Tibial nerve (tissue), 4 donors: ENCODE measurements around the gene RSBN1. TPM values are rescaled to one million over a fixed set of nuclear protein-coding genes. Genes with fewer than 3 reads are reported as not detected.

ENCODE experiments used
- DNase-seq, 2 donors: peaks; one replicate each; pipeline ENCODE4 v3.0.0-alpha.2; 2019; ENCODE audit warnings: low spot score in 2 of 2
- H3K27ac ChIP-seq, 4 donors: fragments of 200-600 bp; sonication (generic) in 3 of 4; one replicate each; pipeline ENCODE4 v1.5.1; 2017 to 2019; ENCODE audit warnings: mild to moderate bottlenecking in 1 of 4
- H3K27me3 ChIP-seq, 2 donors: fragments of 200-600 bp; sonication (generic) in 1 of 2; one replicate each; pipeline versions ENCODE4 v1.5.1 to v1.6.0; 2017 to 2019
- H3K36me3 ChIP-seq, 3 donors: fragments of 200-600 bp; sonication (generic); one replicate each; pipeline ENCODE4 v1.5.1; 2018 to 2019
- H3K4me1 ChIP-seq, 4 donors: fragments of 200-600 bp; sonication (generic) in 3 of 4; one replicate each; pipeline ENCODE4 v1.5.1; 2017 to 2019
- H3K4me3 ChIP-seq, 4 donors: fragments of 200-600 bp; sonication (generic) in 3 of 4; one replicate each; pipeline ENCODE4 v1.5.1; 2017 to 2019; ENCODE audit warnings: mild to moderate bottlenecking in 1 of 4, moderate library complexity in 1 of 4
- H3K9me3 ChIP-seq, 4 donors: fragments of 200-600 bp; sonication (generic) in 3 of 4; one replicate each; pipeline ENCODE4 v1.5.1; 2017 to 2019
- EP300 ChIP-seq, 2 donors: sonication (generic); formaldehyde crosslinking; IDR thresholded peaks; one replicate each; pipeline ENCODE4 v1.6.1; 2017; ENCODE audit warnings: antibody characterized with exemption in 2 of 2, mild to moderate bottlenecking in 1 of 2
- POLR2A ChIP-seq, 2 donors: fragments of 450-650 bp; IDR thresholded peaks; one replicate each; pipeline ENCODE4 v1.6.1; 2017; ENCODE audit warnings: antibody characterized with exemption in 2 of 2, mild to moderate bottlenecking in 2 of 2, moderate library complexity in 2 of 2
- WGBS, 2 donors: methylation state at CpG; one replicate each; pipeline ENCODE4 v1.1.5; 2018; 5-methylcytosine and 5-hydroxymethylcytosine counted together
- total RNA-seq, 4 donors: library from RNA; depleted of rRNA; stranded (reverse); fragments of >200 nt; gene quantifications; one replicate each; pipeline ENCODE4 v1.1.0, GENCODE V29; 2016
- TF ChIP-seq, protein P1 (sequence below), 5 experiments: fragments of 200-600 bp in 3 of 5; fragments of 450-650 bp in 2 of 5; sonication (generic) in 3 of 5; IDR thresholded peaks; one replicate each; pipeline ENCODE4 v1.5.1; 2016 to 2019; ENCODE audit warnings: antibody characterized with exemption in 5 of 5, mild to moderate bottlenecking in 3 of 5, moderate library complexity in 2 of 5

The RSBN1 gene
- 10 to 100 TPM; 18.9 to 33.9 (median 28.7) TPM for total RNA-seq

DNA sequence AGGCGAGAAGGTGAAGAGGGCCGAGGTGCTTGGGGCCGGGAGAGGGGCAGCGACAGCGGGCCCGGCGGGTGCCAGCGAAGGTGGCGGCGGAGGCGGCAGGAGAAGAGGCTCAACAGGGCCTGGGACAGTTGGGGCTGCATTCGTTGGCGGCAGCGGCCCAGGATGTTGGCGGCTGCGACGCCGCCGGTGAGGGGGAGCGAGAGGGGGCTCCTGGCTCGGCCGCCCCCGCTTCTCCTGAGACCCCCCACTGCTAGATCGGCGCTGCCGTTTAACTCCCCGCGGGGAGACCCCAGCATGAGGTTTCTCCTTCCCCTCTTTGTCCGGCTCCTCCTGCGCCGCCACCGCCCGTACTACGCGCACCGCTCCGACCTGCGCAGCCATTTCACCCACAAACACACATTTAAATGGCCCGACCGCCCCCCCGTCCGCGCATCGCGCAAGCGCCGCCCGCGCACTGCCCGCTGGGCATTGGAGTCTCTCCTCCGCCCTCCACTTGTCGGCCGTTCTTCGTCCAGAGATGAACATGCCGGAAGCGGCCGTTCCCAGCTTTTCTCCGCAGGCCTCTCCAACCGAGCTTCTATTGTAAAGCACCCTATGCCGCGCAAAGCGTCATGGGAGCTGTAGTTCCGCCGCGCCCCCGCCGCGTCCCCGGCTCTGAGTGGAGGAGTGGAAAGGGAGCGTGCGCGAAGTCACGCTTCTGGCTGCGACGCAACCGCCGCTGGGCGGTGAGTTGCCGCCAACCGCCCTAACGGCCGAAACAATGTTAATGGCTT is at the start of gene RSBN1:
RSBN1 (minus strand) TSS at position 589 of the 773 bp plus-strand sequence; CDS start at position 525, 64 bp downstream.
- Histone ChIP-seq H3K4me3 (peak within 1 kb of the TSS; percentile 88 to 99 (median 96)), H3K36me3 (no peaks in the 10 kb centered on the region), H3K27me3 (no peaks in the 10 kb centered on the region), H3K4me1 (peaks cover 0 to 26% (median 8%) of the 10 kb centered on the region in 4 donors), H3K27ac (peak within 1 kb of the TSS; percentile 89 to 99 (median 96)), H3K9me3 (no peaks in the 10 kb centered on the region)
- peak; percentile 95 to 96 for DNase-seq
- WGBS, 2 donors: 1% methylated on average over 62 to 72 of the region's 82 CpGs
- TF ChIP-seq, protein P1, sequence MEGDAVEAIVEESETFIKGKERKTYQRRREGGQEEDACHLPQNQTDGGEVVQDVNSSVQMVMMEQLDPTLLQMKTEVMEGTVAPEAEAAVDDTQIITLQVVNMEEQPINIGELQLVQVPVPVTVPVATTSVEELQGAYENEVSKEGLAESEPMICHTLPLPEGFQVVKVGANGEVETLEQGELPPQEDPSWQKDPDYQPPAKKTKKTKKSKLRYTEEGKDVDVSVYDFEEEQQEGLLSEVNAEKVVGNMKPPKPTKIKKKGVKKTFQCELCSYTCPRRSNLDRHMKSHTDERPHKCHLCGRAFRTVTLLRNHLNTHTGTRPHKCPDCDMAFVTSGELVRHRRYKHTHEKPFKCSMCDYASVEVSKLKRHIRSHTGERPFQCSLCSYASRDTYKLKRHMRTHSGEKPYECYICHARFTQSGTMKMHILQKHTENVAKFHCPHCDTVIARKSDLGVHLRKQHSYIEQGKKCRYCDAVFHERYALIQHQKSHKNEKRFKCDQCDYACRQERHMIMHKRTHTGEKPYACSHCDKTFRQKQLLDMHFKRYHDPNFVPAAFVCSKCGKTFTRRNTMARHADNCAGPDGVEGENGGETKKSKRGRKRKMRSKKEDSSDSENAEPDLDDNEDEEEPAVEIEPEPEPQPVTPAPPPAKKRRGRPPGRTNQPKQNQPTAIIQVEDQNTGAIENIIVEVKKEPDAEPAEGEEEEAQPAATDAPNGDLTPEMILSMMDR (IDR thresholded peaks at IDR 0.05): peak in 3 of 5 experiments; percentile 8 to 53 (median 41)
- TF ChIP-seq POLR2A (IDR thresholded peaks at IDR 0.05) (peak; percentile 70 to 96), EP300 (IDR thresholded peaks at IDR 0.05) (peak; percentile 91 to 94)

DNA sequence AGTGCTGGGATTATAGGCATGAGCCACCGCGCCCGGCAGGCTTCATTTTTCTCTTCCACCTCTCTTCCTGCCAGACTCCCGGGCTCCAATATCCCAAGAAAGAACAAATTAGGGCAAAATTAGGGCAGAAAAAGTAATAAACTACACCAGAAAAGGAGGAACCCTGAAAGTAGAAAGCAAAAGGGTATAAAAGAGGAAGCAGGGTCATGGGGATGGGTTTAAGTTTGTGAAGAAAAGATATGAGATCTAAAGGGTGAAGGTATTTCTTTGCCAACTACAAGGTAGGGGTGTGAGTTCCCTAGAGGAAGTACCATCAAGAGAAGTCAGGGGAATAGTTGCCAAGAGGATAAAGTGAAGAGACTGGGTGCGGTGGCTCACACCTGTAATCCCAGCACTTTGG is 49.4 kb upstream of the RSBN1 start:
- no peaks in the 10 kb centered on the region for H3K27me3 ChIP-seq
- TF ChIP-seq, protein P1 (IDR thresholded peaks at IDR 0.05): no peak
- no peak for TF ChIP-seq EP300 (IDR thresholded peaks at IDR 0.05)
- no peak for TF ChIP-seq POLR2A (IDR thresholded peaks at IDR 0.05)
- no peak overlapping the region for H3K27ac ChIP-seq
- 91 to 96% methylated on average over 5 of the region's 5 CpGs for WGBS, 2 donors
- H3K9me3 ChIP-seq: no peaks in the 10 kb centered on the region
- peaks cover 0 to 19% (median 3%) of the 10 kb centered on the region in 4 donors for H3K4me1 ChIP-seq
- no peaks in the 10 kb centered on the region for H3K36me3 ChIP-seq
- H3K4me3 ChIP-seq: no peak overlapping the region
- DNase-seq: no peak

DNA sequence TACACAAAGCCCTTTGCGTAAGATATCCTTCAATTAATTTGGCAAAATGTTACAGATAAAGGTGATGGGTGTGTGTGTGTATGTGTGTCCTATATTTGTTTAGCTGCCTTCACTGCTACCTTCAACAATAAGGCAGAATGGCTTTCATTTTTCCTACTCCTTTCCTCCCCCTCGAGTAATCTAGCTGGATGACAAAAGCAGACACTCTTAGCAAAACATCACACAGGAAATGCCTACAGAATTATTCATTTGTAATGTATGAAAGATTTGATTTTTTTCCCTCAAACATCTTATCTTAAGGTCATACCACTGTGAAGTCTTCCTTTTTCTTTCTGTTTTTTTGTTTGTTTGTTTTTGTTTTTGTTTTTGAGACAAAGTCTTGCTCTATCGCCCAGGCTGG is 48.6 kb upstream of the RSBN1 start:
- 52 to 60% methylated on average over 3 of the region's 3 CpGs for WGBS, 2 donors
- Histone ChIP-seq H3K4me1 (peaks cover 0 to 19% (median 3%) of the 10 kb centered on the region in 4 donors), H3K27ac (peak overlapping the region in 1 of 4 donors; percentile 3), H3K9me3 (no peaks in the 10 kb centered on the region), H3K4me3 (no peak overlapping the region), H3K36me3 (no peaks in the 10 kb centered on the region), H3K27me3 (no peaks in the 10 kb centered on the region)
- no peak for DNase-seq
- TF ChIP-seq, protein P1 (IDR thresholded peaks at IDR 0.05): no peak
- no peak for TF ChIP-seq POLR2A (IDR thresholded peaks at IDR 0.05)

DNA sequence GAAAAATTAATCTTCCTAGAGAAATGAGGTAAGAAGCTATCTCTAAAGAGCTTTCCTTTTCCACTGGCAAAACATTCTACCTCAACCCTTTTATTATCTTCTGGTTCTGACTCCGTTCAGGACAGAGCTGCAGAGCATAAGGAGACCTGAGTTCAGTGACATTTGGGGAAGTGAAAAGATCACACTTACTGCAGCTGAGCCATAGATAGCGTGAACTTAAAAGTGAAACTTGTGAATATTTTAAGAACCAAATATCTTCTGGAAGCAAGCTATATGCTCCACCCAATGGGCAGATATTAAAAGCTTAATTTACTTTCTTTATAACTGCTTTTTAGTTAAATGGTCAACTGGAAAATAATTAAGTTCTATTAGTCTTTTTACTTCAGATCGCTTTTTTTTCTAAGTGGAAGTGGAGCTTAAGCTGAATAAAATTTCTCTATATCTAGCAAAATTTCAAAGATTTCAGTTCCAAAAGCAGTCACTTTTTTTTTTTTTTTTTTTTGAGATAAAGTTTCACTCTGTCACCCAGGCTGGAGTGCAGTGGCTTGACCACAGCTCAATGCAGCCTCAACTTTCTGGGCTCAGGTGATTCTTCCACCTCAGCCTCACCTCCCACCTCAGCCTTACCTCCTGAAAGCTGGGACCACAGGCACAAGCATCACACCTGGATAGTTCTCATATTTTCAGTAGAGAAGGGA is 47.4 kb upstream of the RSBN1 start:
- no peak for DNase-seq
- Histone ChIP-seq H3K27ac (no peak overlapping the region), H3K4me1 (peaks cover 0 to 19% (median 3%) of the 10 kb centered on the region in 4 donors), H3K36me3 (no peaks in the 10 kb centered on the region), H3K27me3 (no peaks in the 10 kb centered on the region), H3K9me3 (no peaks in the 10 kb centered on the region), H3K4me3 (no peak overlapping the region)
- TF ChIP-seq EP300 (IDR thresholded peaks at IDR 0.05) (no peak), POLR2A (IDR thresholded peaks at IDR 0.05) (no peak)
- TF ChIP-seq, protein P1 (IDR thresholded peaks at IDR 0.05): no peak
- 56 to 62% methylated on average over 3 of the region's 3 CpGs for WGBS, 2 donors

DNA sequence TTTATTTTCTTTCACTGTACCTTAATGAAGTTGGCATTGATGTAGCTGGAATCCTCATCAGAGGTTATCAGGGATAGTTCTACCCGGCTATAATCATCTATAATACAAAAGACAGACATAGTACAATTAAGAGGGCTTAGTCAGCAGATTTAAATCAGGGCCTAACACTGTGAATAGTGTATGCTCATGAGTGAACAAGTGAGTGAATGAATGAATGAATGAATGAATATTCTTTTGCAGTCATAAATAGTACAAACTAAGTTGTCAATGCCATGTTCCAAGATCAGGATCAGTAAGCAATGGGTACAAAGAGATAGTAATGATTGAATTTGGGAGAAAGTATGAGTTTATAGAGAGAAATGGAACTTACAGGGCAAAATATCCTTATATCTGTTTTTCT is 46.7 kb upstream of the RSBN1 start:
- WGBS, 2 donors: 72 to 76% methylated on average over 1 of the region's 1 CpG
- H3K4me1 ChIP-seq: peaks cover 0 to 19% (median 3%) of the 10 kb centered on the region in 4 donors
- H3K4me3 ChIP-seq: no peak overlapping the region
- no peaks in the 10 kb centered on the region for H3K9me3 ChIP-seq
- H3K27me3 ChIP-seq: no peaks in the 10 kb centered on the region
- no peak overlapping the region for H3K27ac ChIP-seq
- TF ChIP-seq, protein P1 (IDR thresholded peaks at IDR 0.05): no peak
- TF ChIP-seq EP300 (IDR thresholded peaks at IDR 0.05): no peak
- no peak for TF ChIP-seq POLR2A (IDR thresholded peaks at IDR 0.05)
- H3K36me3 ChIP-seq: no peaks in the 10 kb centered on the region
- no peak for DNase-seq
